ENCODE results near the gene HS1BP3. TPM values are rescaled to one million over a fixed set of nuclear protein-coding genes. Genes with fewer than 3 reads are reported as not detected.

HS1BP3 gene
- total RNA-seq, 1 donor, result 25.9 TPM

GRCh38 chr2:20652673-20653575 lies 2.0 kb upstream of the HS1BP3 start:
- H3K4me3 ChIP-seq (ENCODE audit: low read depth, low read length), result no peak overlapping the region
- DNase-seq (ENCODE audit: low read depth), result no peak
- TF ChIP-seq CTCF (IDR thresholded peaks at IDR 0.05; ENCODE audit: insufficient read depth, low read depth, low read length), result no peak

GRCh38 chr2:20652141-20652540 lies 1.2 kb upstream of the HS1BP3 start:
- no peak overlapping the region for H3K4me3 ChIP-seq (ENCODE audit: low read depth, low read length)
- DNase-seq (ENCODE audit: low read depth), result no peak
- no peak for TF ChIP-seq CTCF (IDR thresholded peaks at IDR 0.05; ENCODE audit: insufficient read depth, low read depth, low read length)

GRCh38 chr2:20651731-20652099 lies 817 bp upstream of the HS1BP3 start:
- TF ChIP-seq CTCF (IDR thresholded peaks at IDR 0.05; ENCODE audit: insufficient read depth, low read depth, low read length), result no peak
- no peak for DNase-seq (ENCODE audit: low read depth)
- H3K4me3 ChIP-seq (ENCODE audit: low read depth, low read length), result peak overlapping the region; percentile 94

- peak overlapping the region; percentile 94 for H3K4me3 ChIP-seq (ENCODE audit: low read depth, low read length)
- no peak for TF ChIP-seq CTCF (IDR thresholded peaks at IDR 0.05; ENCODE audit: insufficient read depth, low read depth, low read length)
- peak; percentile 48 for DNase-seq (ENCODE audit: low read depth)
Measured at GRCh38 chr2:20650393-20650876, 463 bp downstream of the HS1BP3 start.

- TF ChIP-seq CTCF (IDR thresholded peaks at IDR 0.05; ENCODE audit: insufficient read depth, low read depth, low read length), result no peak
- peak overlapping the region; percentile 94 for H3K4me3 ChIP-seq (ENCODE audit: low read depth, low read length)
- DNase-seq (ENCODE audit: low read depth), result no peak
Measured at GRCh38 chr2:20649976-20650375, 922 bp downstream of the HS1BP3 start.

GRCh38 chr2:20649576-20649975 lies 1.3 kb downstream of the HS1BP3 start:
- no peak for DNase-seq (ENCODE audit: low read depth)
- no peak overlapping the region for H3K4me3 ChIP-seq (ENCODE audit: low read depth, low read length)

More at GRCh38 chr2:20649576-20649975, 1.3 kb downstream of the HS1BP3 start:
- TF ChIP-seq CTCF (IDR thresholded peaks at IDR 0.05; ENCODE audit: insufficient read depth, low read depth, low read length), result no peak
